SK-N-MC (cell line): ENCODE results near the gene CD48.

Experiments
- EZH2 ChIP-seq: fragments of 200-600 bp; sonication (generic); IDR thresholded peaks from one replicate; pipeline ENCODE4 v1.6.1; 2017; ENCODE audit warnings: antibody characterized with exemption
- POLR2AphosphoS5 ChIP-seq: IDR thresholded peaks from 2 replicates; pipeline ENCODE4 v1.6.1; 2012; ENCODE audit warnings: mild to moderate bottlenecking, low read depth, low read length, borderline replicate concordance

DNA sequence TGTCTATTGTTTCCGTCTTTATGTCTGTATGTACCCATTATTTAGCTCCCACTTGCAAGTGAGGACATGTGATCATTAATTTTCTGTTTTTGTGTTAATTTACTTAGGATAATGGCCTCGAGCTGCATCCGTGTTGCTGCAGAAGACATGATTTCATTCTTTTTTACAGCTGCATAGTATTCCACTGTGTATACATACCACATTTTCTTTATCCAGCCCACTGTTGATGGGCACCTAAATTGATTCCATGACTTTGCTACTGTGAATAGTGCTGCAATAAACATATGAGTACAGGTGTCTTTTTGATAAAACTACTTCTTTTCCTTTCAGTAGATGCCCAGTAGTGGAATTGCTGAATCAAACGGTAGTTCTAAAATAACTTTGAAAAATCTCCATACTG, 52.1 kb downstream of the CD48 start:
- TF ChIP-seq POLR2AphosphoS5, result no peak
- TF ChIP-seq EZH2, result no peak
